ENCODE measurements around the gene CAPZA2.

GRCh38 chr7:116957874-116958273 is 95.5 kb downstream of the CAPZA2 start:
- TF ChIP-seq CTCF (conservative IDR thresholded peaks at IDR 0.05 in 1 of 2, IDR thresholded peaks at IDR 0.05 in 1 of 2; ENCODE audit: extremely low read depth in 1 of 2, insufficient read depth in 1 of 2, low read depth in 1 of 2, low read length in 2 of 2): no peak
- no peak for TF ChIP-seq EZH2 (IDR thresholded peaks at IDR 0.05; ENCODE audit: borderline replicate concordance, low read length)
